H54 (cell line): Measurements from ENCODE around the gene RIN3.

Experiments used
- DNase-seq: peaks from one replicate; pipeline ENCODE4 v3.0.0; 2011; ENCODE audit warnings: low spot score, mixed read lengths; ENCODE audit not compliant: insufficient read length
- FAIRE-seq: peaks from 3 replicates; lab custom pipeline; 2011; peaks lifted over from hg19 to GRCh38; lab: Jason Lieb, UNC
- POLR2A ChIP-seq: IDR thresholded peaks from 2 replicates; pipeline ENCODE4 v1.6.1; 2011; ENCODE audit warnings: low read depth, mild to moderate bottlenecking, low read length

RIN3 gene

DNA sequence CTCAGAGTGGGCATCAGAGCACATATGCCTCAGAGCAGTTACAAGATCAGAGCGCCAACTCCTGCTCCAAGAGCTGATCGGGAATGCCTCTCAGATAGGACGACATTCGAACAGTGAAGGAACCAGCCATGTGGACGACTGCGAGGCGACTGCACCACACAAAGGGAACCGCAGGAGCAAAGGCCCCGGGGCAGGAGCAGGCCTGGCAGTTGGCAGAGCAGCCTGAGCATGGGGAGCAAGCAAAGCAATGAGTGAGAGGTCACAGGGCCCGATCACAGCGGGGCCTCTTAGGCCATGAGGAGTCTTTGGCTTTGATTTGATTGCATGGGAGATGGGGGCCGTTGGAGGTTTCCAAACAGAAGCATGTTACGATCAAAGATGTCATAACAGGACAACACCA, 144.6 kb downstream of the RIN3 start:
- no peak for TF ChIP-seq POLR2A
- FAIRE-seq = no peak
- DNase-seq = no peak

DNA sequence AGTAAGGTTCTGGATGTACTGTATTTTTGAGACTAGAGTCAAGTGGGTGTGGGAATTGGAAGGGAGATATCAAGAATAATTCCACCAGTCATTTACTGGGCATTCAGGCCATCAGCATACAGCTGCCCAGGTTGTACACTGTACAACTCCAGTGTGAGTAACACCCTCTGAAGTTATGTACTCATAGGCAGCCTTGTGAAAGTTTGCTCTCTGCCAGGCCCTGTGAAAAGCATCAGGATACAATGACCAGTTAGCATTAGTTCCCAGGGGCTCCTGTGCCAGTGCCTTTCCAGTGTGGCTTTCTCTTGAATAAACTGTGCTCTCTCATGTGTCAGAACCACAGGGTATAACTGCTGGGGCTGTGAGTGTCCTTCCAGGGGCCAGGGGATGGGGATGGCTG, 145.1 kb downstream of the RIN3 start:
- TF ChIP-seq POLR2A = no peak
- DNase-seq (no peak), FAIRE-seq (no peak)

DNA sequence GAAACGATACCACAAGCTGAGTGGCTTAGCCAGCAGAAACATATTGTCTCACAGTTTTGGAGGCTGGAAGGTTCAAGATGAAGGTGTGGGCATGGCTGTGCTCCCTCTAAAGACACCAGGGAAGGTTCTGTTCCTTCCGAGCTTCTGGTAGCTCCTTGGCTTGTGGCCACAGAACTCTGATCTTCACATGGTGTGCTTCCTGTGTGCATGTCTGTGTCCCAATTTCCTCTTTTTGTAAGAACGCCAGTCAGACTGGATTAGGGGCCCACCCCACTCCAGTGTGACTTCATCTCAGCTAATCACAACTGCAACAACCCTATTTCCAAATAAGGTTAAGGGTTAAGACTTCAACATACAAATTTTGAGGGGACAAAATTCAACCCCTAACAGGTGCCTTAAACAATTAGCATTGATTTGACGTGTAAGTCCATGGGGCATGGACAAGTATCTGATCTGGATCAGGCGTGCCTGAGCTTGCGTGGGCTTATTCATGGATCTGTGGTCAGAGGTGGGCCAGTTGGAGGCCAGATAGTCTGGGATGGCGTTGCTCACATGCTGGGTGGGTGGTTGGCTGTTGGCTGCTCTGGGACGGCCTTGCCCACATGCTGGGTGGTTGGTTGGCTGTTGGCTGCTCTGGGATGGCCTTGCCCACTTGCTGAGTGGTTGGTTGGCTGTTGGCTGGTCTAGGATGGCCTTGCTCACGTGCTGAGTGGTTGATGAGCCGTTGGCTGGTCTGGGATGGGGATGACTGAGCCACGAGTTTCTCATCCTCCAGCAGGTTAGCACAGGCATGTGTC, 146.4 kb downstream of the RIN3 start:
- FAIRE-seq (no peak), DNase-seq (no peak)
- no peak for TF ChIP-seq POLR2A

DNA sequence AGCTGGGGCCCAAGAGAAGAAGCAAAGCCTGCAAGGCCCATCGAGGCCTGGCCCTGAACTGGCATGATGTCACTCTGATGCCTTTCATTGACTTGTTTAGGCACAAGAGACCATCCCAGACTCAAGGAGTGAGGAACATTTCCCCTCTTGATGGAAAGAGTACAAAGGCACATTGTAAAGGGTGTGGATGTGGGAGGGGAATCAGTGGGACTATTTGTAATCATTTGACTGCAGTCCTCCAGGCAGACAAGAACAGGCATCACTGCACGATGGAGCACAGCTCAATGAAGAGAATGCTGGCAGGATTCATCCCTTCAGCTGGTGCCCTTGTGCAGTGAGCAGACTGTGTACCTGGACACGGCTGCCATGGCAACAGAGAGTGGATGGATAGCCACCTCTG, 147.0 kb downstream of the RIN3 start:
- FAIRE-seq (no peak), DNase-seq (no peak)
- no peak for TF ChIP-seq POLR2A

DNA sequence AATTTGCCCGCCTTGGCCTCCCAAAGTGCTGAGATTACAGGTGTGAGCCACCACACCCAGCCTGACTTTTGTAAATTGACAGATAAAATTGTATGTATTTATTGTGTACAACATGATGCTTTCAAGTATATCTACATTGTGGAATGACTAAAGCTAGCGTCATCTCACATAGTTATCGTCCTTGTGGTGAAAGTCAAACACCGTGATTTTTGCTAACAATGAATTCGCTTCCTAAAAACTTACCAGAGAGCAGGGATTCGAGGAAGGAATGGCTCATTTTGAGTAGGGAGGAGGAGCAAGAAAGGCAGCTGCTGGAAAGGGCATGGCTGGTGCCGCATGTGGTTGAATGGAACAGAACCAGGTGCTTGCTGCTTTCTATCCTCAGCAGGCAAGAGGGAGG, 149.5 kb downstream of the RIN3 start:
- FAIRE-seq (no peak), DNase-seq (no peak)
- TF ChIP-seq POLR2A = no peak

DNA sequence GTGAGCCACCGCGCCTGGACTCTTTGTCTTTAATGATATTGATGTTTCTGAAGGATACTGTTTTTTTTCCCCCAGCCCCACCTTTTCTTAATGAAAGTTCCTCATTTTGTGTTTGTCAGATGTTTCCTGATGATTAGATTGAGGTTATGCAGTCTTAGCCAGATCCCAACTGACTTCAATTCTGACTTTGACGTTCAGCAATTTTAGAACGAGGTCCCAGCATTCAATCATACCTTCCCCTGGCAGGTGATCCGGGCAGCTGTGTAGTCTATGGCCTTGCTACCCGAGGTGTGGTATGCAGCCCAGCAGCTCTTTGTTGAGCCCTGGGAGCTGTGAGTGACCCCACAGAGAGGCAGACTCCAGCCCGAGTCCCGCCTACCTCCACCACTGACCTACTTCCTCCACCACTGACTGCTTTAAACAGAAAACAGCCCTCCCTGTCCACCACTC, 152.1 kb downstream of the RIN3 start:
- no peak for DNase-seq
- no peak for FAIRE-seq

DNA sequence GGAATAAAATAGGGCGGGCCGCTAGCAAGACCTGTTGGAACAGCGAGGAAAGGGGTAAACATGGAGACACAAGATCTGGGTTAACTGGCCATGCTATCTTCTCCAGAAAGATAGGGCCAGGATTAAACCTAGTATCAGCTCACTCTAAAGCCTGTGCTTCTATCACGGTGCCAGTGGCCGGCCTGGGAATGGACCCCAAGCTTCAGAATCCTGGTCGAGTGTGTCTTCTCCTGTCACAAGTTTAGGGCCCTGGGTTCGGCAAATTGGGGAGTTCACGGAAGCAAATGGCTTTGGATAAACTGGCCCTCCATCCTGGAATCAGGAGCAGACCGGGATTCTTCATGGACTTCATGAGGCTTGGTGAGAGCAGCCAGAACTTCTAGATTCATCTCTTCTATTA, 152.7 kb downstream of the RIN3 start:
- no peak for TF ChIP-seq POLR2A
- FAIRE-seq (no peak), DNase-seq (no peak)

More for the DNA sequence above, 152.1 kb downstream of the RIN3 start:
- no peak for TF ChIP-seq POLR2A

DNA sequence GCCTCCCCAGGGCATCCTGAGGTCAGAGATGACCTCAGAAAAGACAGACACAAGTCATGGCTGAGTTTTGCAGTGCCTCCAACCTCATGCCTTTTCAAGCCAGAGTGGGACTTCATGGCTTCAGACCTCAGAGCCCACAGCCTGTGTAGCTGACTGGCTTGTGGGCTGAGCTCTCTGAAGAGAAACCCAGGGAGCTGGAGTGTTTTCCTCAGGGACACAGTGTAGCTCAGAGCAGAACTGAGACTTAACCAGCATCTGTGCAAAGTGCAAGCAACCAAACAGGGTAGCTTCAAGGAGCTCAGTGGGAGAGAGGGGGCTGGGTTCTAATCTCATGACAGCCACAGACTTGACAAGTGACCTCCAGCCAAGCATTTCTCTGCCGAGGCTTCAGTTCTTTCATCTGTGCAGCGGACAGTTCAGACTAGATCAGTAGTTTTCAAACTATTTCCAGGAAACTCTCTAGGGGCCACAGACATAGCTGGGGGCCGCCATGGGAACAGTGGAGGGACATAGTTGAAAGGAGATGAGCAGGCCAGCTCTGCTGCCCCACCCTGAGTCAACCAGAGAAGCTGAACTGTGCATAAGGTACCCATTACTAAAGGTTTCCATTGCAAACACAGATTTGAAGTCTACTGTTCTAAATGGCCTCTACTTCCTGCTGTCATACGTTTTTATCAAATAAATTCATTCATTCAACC, 154.8 kb downstream of the RIN3 start:
- FAIRE-seq (no peak), DNase-seq (no peak)
- no peak for TF ChIP-seq POLR2A

DNA sequence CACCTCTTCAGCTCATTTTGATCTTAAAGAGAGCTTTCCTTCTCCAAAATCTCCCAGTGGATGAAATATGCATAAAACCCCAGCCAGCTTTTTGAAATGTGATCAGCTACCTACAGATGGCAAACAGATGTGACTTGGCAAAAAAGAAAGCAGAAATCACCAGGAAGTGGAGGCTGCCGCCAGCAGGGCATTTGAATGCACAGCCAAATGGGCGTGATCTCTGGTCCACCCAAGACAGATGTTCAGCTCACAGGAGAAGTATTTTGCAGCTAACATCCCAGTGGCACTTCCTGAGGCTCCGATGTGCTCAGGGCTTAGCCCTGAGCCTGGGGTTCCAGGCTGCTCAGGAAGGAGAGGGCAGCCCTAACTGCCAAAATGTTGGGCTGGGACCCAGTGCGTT, 156.6 kb downstream of the RIN3 start:
- DNase-seq (no peak), FAIRE-seq (peak; percentile 11)
- no peak for TF ChIP-seq POLR2A

DNA sequence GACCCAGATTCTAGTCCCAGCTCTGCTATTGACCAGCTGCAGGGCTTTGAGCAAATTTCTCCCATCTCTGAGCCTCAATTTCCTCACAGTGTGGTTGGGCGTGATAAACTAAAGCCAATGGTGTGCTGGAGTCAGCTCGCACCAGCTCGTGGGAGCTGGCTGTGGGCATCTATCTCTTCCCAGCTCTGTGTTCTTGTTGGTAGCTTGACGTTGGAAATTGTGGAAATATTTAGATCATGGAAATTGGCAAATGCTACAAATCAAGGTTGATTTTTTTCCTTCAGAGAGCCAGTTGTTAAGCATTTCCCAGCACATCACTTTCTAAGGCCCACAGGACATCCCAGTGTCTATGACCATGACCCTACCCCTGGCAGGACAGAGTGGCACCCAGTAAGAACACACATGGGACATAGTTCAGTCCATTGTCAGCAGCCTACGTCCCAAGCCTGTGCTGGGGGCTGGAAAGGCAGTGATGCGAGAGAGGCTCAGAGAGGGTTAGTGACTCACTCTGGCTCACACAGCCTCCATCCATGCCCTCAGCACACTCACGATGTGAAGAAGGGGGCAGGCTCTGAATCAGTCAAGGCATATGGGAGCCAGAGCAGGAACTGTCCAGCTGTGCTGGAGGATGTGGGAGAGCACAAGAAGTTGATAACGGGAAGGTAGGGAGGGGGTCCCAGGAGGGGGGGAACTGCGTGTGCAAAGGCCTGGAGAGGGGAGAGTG, 157.2 kb downstream of the RIN3 start:
- TF ChIP-seq POLR2A = no peak
- no peak for DNase-seq
- FAIRE-seq = no peak

DNA sequence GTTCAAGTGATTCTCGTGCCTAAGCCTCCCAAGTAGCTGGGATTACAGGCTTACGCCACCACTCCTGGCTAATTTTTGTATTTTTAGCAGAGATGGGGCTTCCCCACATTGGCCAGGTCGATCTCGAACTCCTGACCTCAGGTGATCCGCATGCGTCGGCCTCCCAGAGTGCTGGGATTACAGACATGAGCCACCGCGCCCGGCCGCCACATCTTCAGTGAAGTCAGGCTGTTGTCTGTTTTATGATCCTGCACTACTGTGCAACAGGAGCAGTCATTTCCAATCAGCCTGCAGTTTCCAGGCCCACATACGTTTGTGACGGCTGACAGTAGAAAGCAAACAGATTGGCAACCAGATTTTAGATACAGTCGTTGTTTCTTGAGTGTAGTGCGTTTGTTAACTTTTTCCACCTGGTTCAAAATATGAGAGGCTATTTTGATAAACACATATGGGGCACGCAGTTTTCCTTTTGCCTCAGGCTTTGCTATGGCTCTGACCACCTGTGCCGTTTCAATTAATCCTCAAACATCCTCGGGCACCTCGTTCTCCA, 160.1 kb downstream of the RIN3 start:
- no peak for FAIRE-seq
- no peak for DNase-seq
- TF ChIP-seq POLR2A = no peak

DNA sequence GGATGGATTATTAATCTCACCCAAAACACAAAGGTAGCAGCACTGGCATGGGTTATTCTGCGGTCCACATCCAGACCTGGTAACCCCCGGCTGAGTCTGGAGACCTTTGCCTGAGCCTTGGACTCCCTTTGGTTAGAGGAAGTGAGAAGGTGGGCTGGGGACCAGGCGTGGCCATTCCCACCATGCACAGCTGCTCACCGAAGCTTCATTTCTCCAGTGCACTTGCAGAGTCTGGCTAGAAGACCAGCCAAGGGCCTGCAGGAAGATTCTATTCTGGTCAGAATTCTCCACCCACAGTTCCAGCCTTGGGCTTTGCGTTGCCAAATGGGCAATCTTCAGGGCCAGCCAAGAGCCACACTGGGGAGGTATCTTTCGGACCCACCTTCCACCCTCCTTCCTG, 161.8 kb downstream of the RIN3 start:
- no peak for FAIRE-seq
- TF ChIP-seq POLR2A = no peak
- DNase-seq = no peak

DNA sequence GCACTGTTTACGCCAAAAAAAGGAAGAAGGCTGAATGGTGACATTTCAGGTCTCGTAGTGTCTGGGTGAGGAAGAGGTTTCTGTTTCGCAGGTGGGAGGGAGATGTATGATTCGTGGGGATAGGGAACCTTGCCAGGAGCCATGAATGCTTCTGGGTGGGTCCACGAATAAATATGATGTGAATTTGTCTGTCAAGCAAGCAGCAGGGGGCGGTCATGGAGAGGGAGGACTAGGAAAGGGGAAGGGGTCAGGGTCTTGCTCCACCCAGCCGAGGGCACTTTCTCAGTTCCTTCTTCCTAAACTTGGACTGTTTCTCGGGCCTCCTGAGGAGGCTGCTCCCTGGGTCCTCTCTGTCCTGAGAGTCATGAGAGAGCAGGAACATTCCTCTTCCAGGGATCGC, 162.4 kb downstream of the RIN3 start:
- no peak for FAIRE-seq
- TF ChIP-seq POLR2A = no peak
- no peak for DNase-seq

DNA sequence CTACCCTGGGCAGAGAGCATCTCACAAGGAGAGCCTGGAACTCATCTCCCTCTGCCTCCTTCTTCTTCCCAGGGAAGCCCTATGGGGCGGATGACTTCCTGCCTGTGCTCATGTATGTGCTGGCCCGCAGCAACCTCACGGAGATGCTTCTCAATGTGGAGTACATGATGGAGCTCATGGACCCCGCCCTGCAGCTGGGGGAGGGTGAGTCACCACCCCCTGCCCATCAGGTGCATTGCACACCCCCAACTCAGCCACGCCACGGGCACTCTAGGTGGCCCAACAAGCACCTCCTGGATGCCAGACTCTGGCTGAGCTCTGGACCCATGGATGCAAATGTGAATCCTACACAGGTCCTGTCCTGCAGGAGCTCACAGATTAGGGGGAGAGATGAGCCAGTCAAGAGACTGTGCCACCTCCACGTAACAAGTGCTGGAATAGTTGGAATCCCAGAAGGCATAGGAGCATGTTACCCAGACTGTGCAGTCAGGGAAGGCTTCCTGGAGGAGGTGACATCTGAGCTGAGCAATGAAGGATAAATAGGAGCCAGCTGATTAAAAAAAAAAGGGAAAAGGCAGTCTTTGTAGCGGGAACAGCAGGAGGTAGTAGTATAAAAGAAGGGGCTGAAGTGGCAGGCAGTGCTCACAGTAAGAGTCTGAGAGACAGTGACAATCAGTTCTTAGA, 163.0 kb downstream of the RIN3 start:
- FAIRE-seq = no peak
- no peak for DNase-seq
- no peak for TF ChIP-seq POLR2A
